ENCODE data around the gene ATP2B3.
"Not testable (repeated sequence)": the region's sequence is repeated elsewhere in the genome, so short reads cannot be mapped to it uniquely, and the experiment has no call there.

Gene ATP2B3

DNA sequence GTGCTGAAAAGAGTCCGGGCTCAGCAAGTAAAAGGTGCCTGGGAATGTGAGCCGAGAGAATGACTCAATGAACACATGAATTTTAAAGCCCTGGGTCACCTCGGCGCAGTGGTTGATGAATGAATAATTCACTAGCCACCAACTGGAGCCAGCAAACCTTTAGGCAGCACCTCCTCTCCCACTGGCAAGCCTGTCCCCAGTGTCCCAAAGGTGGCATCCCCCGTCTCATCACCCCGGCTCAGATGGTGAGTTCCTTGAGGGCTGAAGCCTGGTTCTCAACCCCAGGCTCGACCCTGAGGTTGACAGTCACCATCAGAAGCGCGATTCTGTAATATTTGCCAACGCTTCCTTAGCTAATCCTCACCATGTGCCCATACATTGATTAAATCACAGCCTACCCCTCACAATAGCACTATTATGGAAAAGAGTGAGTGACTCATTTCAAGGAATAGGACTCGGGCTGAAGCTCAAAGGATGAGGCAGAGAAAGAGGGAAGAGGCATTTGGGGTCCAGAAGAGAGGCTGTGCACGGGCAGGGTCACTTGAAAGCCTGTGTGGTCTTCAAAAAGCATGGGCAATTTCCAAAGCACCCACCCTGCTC, 84.2 kb downstream of the ATP2B3 start:
- DNase-seq (ENCODE audit: low read depth, low spot score): no peak

DNA sequence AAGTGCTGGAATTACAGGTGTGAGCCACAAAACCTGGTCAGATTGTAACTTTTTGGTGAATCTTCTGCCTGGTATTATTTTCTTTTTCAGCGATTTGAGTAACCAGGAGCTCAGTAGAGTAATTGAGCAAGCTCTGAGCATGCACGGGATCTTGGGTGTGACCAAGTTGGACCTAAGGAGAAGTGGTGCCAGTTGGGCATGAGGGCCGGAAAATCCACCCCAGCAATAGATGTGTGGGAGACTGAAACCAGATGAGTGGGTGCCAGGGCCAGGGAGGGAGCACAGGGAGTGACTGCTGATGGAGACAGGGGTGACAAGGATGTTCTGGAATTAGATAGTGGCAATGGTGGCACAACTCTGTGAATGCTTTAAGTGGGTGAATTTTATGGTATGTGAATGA, 85.2 kb downstream of the ATP2B3 start:
- Histone ChIP-seq H3K36me3 (ENCODE audit: insufficient read depth, insufficient read length, low read length) (no peaks in the 10 kb centered on the region), H3K4me1 (ENCODE audit: insufficient read depth, insufficient read length) (no peaks in the 10 kb centered on the region), H3K4me3 (ENCODE audit: insufficient read length, low read depth) (no peak overlapping the region), H3K27me3 (ENCODE audit: insufficient read depth, insufficient read length) (no peaks in the 10 kb centered on the region), H3K9me3 (ENCODE audit: insufficient read depth, low read length) (no peaks in the 10 kb centered on the region), H3K9ac (ENCODE audit: insufficient read length, low read depth) (no peak overlapping the region)
- TF ChIP-seq ZNF274 (IDR thresholded peaks at IDR 0.05; ENCODE audit: low read depth, low read length) (no peak), YY1 (IDR thresholded peaks at IDR 0.05; ENCODE audit: insufficient read depth, insufficient read length) (no peak), SUZ12 (IDR thresholded peaks at IDR 0.05; ENCODE audit: extremely low read depth, insufficient read depth, insufficient read length) (no peak)
- DNase-seq (ENCODE audit: low read depth, low spot score): no peak

More for the DNA sequence above, 84.2 kb downstream of the ATP2B3 start:
- Histone ChIP-seq H3K9me3 (ENCODE audit: insufficient read depth, low read length) (no peaks in the 10 kb centered on the region), H3K27me3 (ENCODE audit: insufficient read depth, insufficient read length) (no peaks in the 10 kb centered on the region), H3K36me3 (ENCODE audit: insufficient read depth, insufficient read length, low read length) (no peaks in the 10 kb centered on the region), H3K4me3 (ENCODE audit: insufficient read length, low read depth) (no peak overlapping the region), H3K9ac (ENCODE audit: insufficient read length, low read depth) (no peak overlapping the region), H3K4me1 (ENCODE audit: insufficient read depth, insufficient read length) (no peaks in the 10 kb centered on the region)
- TF ChIP-seq ZNF274 (IDR thresholded peaks at IDR 0.05; ENCODE audit: low read depth, low read length) (no peak), SUZ12 (IDR thresholded peaks at IDR 0.05; ENCODE audit: extremely low read depth, insufficient read depth, insufficient read length) (no peak), YY1 (IDR thresholded peaks at IDR 0.05; ENCODE audit: insufficient read depth, insufficient read length) (no peak)

DNA sequence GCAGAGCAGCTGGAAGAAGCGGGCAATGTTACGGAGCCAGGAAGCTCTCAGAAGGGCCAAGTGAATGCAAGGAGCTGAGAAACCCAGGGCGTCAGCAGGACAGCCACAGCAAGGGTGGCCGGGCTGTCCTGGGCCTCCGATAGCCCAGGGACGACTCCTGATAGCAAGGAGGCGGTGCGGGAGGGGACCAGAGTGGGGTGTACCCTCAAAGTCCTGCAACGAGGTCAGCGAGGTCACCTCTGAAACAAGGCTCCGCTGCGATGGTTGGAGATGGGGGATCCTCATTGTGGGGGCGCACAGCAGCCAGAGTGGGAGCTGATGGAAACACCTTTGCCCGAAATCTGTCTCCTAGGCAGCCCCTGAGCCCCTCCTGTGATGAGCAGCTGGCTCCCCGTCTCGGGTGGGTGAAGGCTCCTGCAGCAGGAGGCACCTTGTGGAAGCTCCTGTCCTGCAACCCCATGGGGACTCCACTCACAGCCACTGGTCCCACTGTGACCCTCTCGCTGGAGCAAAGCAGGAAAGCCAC, 85.8 kb downstream of the ATP2B3 start:
- Histone ChIP-seq H3K4me3 (ENCODE audit: insufficient read length, low read depth) (no peak overlapping the region), H3K4me1 (ENCODE audit: insufficient read depth, insufficient read length) (no peaks in the 10 kb centered on the region), H3K36me3 (ENCODE audit: insufficient read depth, insufficient read length, low read length) (no peaks in the 10 kb centered on the region), H3K9ac (ENCODE audit: insufficient read length, low read depth) (no peak overlapping the region), H3K27me3 (ENCODE audit: insufficient read depth, insufficient read length) (no peaks in the 10 kb centered on the region), H3K9me3 (ENCODE audit: insufficient read depth, low read length) (no peaks in the 10 kb centered on the region)
- no peak for DNase-seq (ENCODE audit: low read depth, low spot score)
- TF ChIP-seq YY1 (IDR thresholded peaks at IDR 0.05; ENCODE audit: insufficient read depth, insufficient read length) (no peak), ZNF274 (IDR thresholded peaks at IDR 0.05; ENCODE audit: low read depth, low read length) (no peak), SUZ12 (IDR thresholded peaks at IDR 0.05; ENCODE audit: extremely low read depth, insufficient read depth, insufficient read length) (no peak)

DNA sequence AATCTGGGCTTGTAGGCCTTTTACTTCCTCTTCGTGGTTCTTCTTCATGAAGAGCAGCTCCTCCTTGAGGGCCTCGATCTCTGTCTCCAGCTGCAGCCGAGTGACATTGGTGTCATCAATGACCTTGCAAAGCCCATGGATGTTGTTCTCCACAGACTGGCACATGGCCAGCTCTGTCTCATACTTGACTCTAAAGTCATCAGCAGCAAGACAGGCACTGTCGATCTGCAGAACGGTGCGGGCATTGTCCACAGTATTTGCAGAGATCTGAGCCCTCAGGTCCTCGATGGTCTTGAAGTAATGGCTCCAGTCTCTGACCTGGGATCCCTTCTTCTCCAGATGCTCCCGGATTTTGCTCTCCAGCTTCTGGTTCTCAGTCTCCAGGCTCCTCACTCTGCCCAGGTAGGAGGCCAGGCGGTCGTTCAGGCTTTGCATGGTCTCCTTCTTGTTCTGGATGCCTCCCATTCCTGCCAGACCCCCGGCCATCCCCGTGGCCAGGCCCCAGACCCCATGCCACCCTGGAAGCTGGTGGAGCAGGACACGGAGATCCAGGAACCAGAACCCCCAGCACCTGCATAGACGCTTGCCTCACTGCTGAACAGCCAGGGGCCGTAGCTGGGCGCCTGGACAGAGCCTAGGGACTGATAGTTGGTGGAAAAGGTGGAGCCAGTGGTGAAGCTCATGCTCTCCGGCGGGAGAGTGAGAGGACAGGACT, 87.4 kb downstream of the ATP2B3 start:
- not testable (repeated sequence) for H3K9me3 ChIP-seq (ENCODE audit: insufficient read depth, low read length); H3K9ac ChIP-seq (ENCODE audit: insufficient read length, low read depth); H3K4me1 ChIP-seq (ENCODE audit: insufficient read depth, insufficient read length); H3K4me3 ChIP-seq (ENCODE audit: insufficient read length, low read depth); H3K36me3 ChIP-seq (ENCODE audit: insufficient read depth, insufficient read length, low read length); DNase-seq (ENCODE audit: low read depth, low spot score); H3K27me3 ChIP-seq (ENCODE audit: insufficient read depth, insufficient read length)

DNA sequence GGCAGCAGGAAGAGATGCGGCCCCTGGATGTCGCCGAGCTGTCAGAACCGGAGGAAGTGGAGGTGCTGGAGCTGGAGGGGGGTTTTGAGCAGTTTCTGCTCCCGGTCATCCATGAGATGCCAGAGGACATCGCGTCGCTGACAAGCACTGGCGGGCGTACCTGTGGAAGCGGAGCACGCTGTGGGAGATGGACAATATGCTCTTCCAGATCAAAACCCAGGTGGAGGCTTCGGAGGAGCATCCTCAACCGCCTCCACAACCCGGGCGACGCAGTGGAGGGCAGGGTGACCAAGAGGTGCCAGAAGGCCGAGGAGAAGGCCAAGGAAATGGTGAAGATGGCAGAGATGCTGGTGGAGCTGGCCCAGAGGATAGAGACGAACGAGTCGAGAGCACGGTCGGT, 89.1 kb downstream of the ATP2B3 start:
- no peak for DNase-seq (ENCODE audit: low read depth, low spot score)
- TF ChIP-seq ZNF274 (IDR thresholded peaks at IDR 0.05; ENCODE audit: low read depth, low read length): no peak
- no peak for TF ChIP-seq YY1 (IDR thresholded peaks at IDR 0.05; ENCODE audit: insufficient read depth, insufficient read length)
- TF ChIP-seq SUZ12 (IDR thresholded peaks at IDR 0.05; ENCODE audit: extremely low read depth, insufficient read depth, insufficient read length): no peak
- peaks cover 6% of the 10 kb centered on the region for H3K27me3 ChIP-seq (ENCODE audit: insufficient read depth, insufficient read length)

DNA sequence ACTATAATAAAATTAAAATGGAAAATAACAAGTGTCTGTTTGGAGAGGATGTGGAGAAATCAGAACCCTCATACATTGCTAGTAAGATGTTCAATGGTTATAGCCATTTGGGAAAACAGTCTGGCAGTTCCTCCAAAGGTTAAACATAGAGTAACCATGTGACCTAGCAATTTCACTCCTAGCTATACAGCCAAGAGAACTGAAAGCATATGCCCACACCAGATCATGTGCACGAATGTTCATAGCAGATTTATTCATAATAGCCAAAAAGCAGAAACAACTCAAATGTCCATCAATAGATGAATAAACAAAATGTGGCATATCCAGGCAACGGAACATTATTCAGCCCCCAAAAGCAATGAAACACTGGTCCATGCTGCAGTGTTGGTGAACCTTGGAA, 90.9 kb downstream of the ATP2B3 start:
- no peak for TF ChIP-seq ZNF274 (IDR thresholded peaks at IDR 0.05; ENCODE audit: low read depth, low read length)
- TF ChIP-seq SUZ12 (IDR thresholded peaks at IDR 0.05; ENCODE audit: extremely low read depth, insufficient read depth, insufficient read length): no peak
- TF ChIP-seq YY1 (IDR thresholded peaks at IDR 0.05; ENCODE audit: insufficient read depth, insufficient read length): no peak
- Histone ChIP-seq H3K4me1 (ENCODE audit: insufficient read depth, insufficient read length) (no peaks in the 10 kb centered on the region), H3K4me3 (ENCODE audit: insufficient read length, low read depth) (no peak overlapping the region), H3K36me3 (ENCODE audit: insufficient read depth, insufficient read length, low read length) (no peaks in the 10 kb centered on the region), H3K9me3 (ENCODE audit: insufficient read depth, low read length) (no peaks in the 10 kb centered on the region), H3K9ac (ENCODE audit: insufficient read length, low read depth) (no peak overlapping the region), H3K27me3 (ENCODE audit: insufficient read depth, insufficient read length) (peaks cover 6% of the 10 kb centered on the region)
- DNase-seq (ENCODE audit: low read depth, low spot score): no peak

More for the DNA sequence above, 89.1 kb downstream of the ATP2B3 start:
- Histone ChIP-seq H3K36me3 (ENCODE audit: insufficient read depth, insufficient read length, low read length) (no peaks in the 10 kb centered on the region), H3K9ac (ENCODE audit: insufficient read length, low read depth) (no peak overlapping the region), H3K4me3 (ENCODE audit: insufficient read length, low read depth) (no peak overlapping the region), H3K4me1 (ENCODE audit: insufficient read depth, insufficient read length) (no peaks in the 10 kb centered on the region), H3K9me3 (ENCODE audit: insufficient read depth, low read length) (no peaks in the 10 kb centered on the region)

DNA sequence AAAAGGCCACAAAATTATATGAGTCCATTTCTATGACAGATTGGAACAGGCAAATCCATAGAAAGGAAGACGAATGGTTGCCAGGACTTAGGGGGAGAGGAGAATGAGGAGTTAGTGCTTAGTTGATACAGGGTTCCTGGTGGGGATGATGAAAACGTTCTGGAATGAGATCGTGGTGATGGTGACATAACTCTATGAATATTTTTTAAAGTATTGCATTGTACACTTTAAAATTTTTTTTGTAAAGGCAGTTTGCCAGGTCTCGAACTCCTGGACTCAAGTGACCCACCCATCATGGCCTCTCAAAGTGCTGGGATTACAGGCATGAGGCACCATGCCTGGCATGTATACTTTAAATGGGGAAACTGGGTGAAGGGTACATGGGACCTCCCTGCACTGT, 91.4 kb downstream of the ATP2B3 start:
- no peaks in the 10 kb centered on the region for H3K4me1 ChIP-seq (ENCODE audit: insufficient read depth, insufficient read length)
- H3K36me3 ChIP-seq (ENCODE audit: insufficient read depth, insufficient read length, low read length): no peaks in the 10 kb centered on the region
- H3K4me3 ChIP-seq (ENCODE audit: insufficient read length, low read depth): no peak overlapping the region
- peaks cover 6% of the 10 kb centered on the region for H3K27me3 ChIP-seq (ENCODE audit: insufficient read depth, insufficient read length)
- H3K9ac ChIP-seq (ENCODE audit: insufficient read length, low read depth): no peak overlapping the region
- H3K9me3 ChIP-seq (ENCODE audit: insufficient read depth, low read length): no peaks in the 10 kb centered on the region
- no peak for TF ChIP-seq YY1 (IDR thresholded peaks at IDR 0.05; ENCODE audit: insufficient read depth, insufficient read length)
- no peak for TF ChIP-seq SUZ12 (IDR thresholded peaks at IDR 0.05; ENCODE audit: extremely low read depth, insufficient read depth, insufficient read length)
- no peak for TF ChIP-seq ZNF274 (IDR thresholded peaks at IDR 0.05; ENCODE audit: low read depth, low read length)
- no peak for DNase-seq (ENCODE audit: low read depth, low spot score)

Measured in NT2/D1 (cell line).